Measurements from ENCODE around the gene RPS10.

DNA sequence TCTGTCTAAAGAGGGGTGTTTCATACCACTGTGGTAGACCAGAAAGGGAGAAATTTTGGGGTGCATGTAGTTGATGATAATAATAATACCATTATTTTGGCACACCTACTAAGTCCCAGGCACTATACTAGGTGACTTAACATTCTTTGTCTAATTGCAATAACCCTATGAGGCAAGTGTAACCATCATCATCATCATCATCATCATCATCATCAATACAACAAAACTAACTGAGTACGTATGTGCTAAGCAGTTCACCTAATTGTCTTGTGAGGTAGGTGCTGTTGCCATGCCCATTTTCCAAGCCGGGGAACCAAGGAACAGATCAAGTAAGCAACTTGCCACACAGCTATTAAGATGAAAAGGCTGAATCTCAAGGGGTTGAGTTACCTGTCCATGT is 37.4 kb upstream of the RPS10 start:
- TF ChIP-seq, protein P1, sequence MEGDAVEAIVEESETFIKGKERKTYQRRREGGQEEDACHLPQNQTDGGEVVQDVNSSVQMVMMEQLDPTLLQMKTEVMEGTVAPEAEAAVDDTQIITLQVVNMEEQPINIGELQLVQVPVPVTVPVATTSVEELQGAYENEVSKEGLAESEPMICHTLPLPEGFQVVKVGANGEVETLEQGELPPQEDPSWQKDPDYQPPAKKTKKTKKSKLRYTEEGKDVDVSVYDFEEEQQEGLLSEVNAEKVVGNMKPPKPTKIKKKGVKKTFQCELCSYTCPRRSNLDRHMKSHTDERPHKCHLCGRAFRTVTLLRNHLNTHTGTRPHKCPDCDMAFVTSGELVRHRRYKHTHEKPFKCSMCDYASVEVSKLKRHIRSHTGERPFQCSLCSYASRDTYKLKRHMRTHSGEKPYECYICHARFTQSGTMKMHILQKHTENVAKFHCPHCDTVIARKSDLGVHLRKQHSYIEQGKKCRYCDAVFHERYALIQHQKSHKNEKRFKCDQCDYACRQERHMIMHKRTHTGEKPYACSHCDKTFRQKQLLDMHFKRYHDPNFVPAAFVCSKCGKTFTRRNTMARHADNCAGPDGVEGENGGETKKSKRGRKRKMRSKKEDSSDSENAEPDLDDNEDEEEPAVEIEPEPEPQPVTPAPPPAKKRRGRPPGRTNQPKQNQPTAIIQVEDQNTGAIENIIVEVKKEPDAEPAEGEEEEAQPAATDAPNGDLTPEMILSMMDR (IDR thresholded peaks at IDR 0.05) = no peak
- TF ChIP-seq POLR2AphosphoS5 (IDR thresholded peaks at IDR 0.05) (no peak), EP300 (IDR thresholded peaks at IDR 0.05) (no peak)
